Measurements from ENCODE around the gene RAD51B.
A peak's percentile ranks its signal among the peaks of the same experiment; 100 is the strongest.

GRCh38 chr14:68710776-68711175 lies 891.2 kb downstream of the RAD51B start:
- peak in 1 of 4 donors; percentile 5 for TF ChIP-seq CTCF (IDR thresholded peaks at IDR 0.05)
- TF ChIP-seq POLR2A (IDR thresholded peaks at IDR 0.05): no peak
